A549 (cell line): ENCODE measurements around the gene ZNF319. TPM values are rescaled to one million over a fixed set of nuclear protein-coding genes. Genes with fewer than 3 reads are reported as not detected.

Experiments used
- ATAC-seq, 2 experiments: fragments of 200-7000 bp in 1 of 2; fragments of >200 bp in 1 of 2; cut with Nextera tagmentation in 1 of 2; cut with Tn5 transposase in 1 of 2; 3 replicates each; pipeline versions ENCODE4 v1.8.0 to v1.9.1; 2018 to 2020; ENCODE audit warnings: mild to moderate bottlenecking in 1 of 2, moderate library complexity in 1 of 2
- CTCF ChIA-PET: fragments of 300-600 bp; sonication (Branson Sonifier 250); formaldehyde crosslinking; extraction: SDS; loops from one replicate; lab custom pipeline; 2021; ENCODE audit warnings: antibody characterized with exemption, inconsistent platforms; lab: Yijun Ruan, JAX
- POLR2A ChIA-PET: fragments of 350-600 bp; formaldehyde crosslinking; extraction: SDS; loops from one replicate; lab custom pipeline; 2021; ENCODE audit warnings: antibody characterized with exemption, inconsistent platforms; lab: Yijun Ruan, JAX
- DNase-seq, 2 experiments: peaks; one replicate each; pipeline versions ENCODE4 v3.0.0 to v3.0.0-alpha.2; 2011 to 2016; ENCODE audit warnings: low read depth in 1 of 2, low spot score in 1 of 2
- FAIRE-seq: peaks from 2 replicates; lab custom pipeline; 2011; peaks lifted over from hg19 to GRCh38; lab: Jason Lieb, UNC
- H3K27ac ChIP-seq, 2 experiments: fragments of >200 bp; sonication (Bioruptor Twin); formaldehyde crosslinking; 3 replicates each; pipeline ENCODE4 v1.5.1; 2016 to 2017
- H3K4me1 ChIP-seq: fragments of >200 bp; sonication (Bioruptor Twin); formaldehyde crosslinking; 3 replicates; pipeline ENCODE4 v1.6.1; 2016
- H3K4me2 ChIP-seq: fragments of >200 bp; sonication (Bioruptor Twin); formaldehyde crosslinking; 3 replicates; pipeline ENCODE4 v1.6.1; 2016
- H3K4me3 ChIP-seq: fragments of >200 bp; sonication (Bioruptor Twin); formaldehyde crosslinking; 3 replicates; pipeline ENCODE4 v1.5.1; 2016
- H3K9me3 ChIP-seq: fragments of >200 bp; sonication (Bioruptor Twin); formaldehyde crosslinking; 3 replicates; pipeline ENCODE4 v1.6.1; 2016
- CBX8 ChIP-seq: fragments of 200-600 bp; sonication (generic); IDR thresholded peaks from 2 replicates; pipeline ENCODE4 v1.6.1; 2016
- CHD4 ChIP-seq: fragments of 200-600 bp; sonication (generic); IDR thresholded peaks from 2 replicates; pipeline ENCODE4 v1.6.1; 2016; ENCODE audit warnings: antibody characterized with exemption, mild to moderate bottlenecking, borderline replicate concordance
- ESRRA ChIP-seq: fragments of 150-350 bp; IDR thresholded peaks from 2 replicates; pipeline ENCODE4 v1.6.1; 2014; ENCODE audit warnings: mild to moderate bottlenecking, low read length, borderline replicate concordance
- GATA3 ChIP-seq: IDR thresholded peaks from 2 replicates; pipeline ENCODE4 v1.6.1; 2012; ENCODE audit warnings: borderline replicate concordance
- HOXB13 ChIP-seq: fragments of 250-450 bp; sonication (Bioruptor Pico); IDR thresholded peaks from 2 replicates; pipeline ENCODE4 v1.5.0; 2020; ENCODE audit warnings: low read depth, mild to moderate bottlenecking, moderate library complexity
- NFE2L2 ChIP-seq: fragments of 150-350 bp; conservative IDR thresholded peaks from 2 replicates; pipeline ENCODE4 v1.6.1; 2014; ENCODE audit warnings: low read length
- NPAS2 ChIP-seq: fragments of 250-450 bp; sonication (Bioruptor Pico); IDR thresholded peaks from 2 replicates; pipeline ENCODE4 v1.8.0; 2022; ENCODE audit warnings: mild to moderate bottlenecking, moderate library complexity, borderline replicate concordance
- NR3C1 ChIP-seq: fragments of >200 bp; sonication (Bioruptor Twin); formaldehyde crosslinking; IDR thresholded peaks from 3 replicates; pipeline ENCODE4 v1.6.1; 2017
- POLR2A ChIP-seq: IDR thresholded peaks from 2 replicates; pipeline ENCODE4 v1.6.1; 2012; ENCODE audit warnings: mild to moderate bottlenecking, low read length
- POLR2AphosphoS2 ChIP-seq: conservative IDR thresholded peaks from 2 replicates; pipeline ENCODE4 v1.6.1; 2012; ENCODE audit warnings: low read length, improper control_type of control experiment, inconsistent platforms
- RAD21 ChIP-seq, 2 experiments: fragments of >200 bp in 1 of 2; sonication (Bioruptor Twin) in 1 of 2; formaldehyde crosslinking in 1 of 2; IDR thresholded peaks in 1 of 2; conservative IDR thresholded peaks in 1 of 2; 2 replicates in 1 of 2; 3 replicates in 1 of 2; pipeline ENCODE4 v1.6.1; 2012 to 2018; ENCODE audit warnings: inconsistent platforms in 1 of 2
- RARB ChIP-seq: fragments of 250-450 bp; sonication (Bioruptor Pico); IDR thresholded peaks from 2 replicates; pipeline ENCODE4 v1.8.0; 2021; ENCODE audit warnings: mild to moderate bottlenecking, moderate library complexity
- RCOR1 ChIP-seq: fragments of 150-350 bp; IDR thresholded peaks from 2 replicates; pipeline ENCODE4 v1.6.1; 2014; ENCODE audit warnings: antibody characterized with exemption, low read length, low read depth
- RFX5 ChIP-seq: fragments of 450-650 bp; IDR thresholded peaks from 2 replicates; pipeline ENCODE4 v1.7.1; 2014; ENCODE audit warnings: antibody characterized with exemption, mild to moderate bottlenecking, moderate library complexity
- SREBF2 ChIP-seq: fragments of 450-650 bp; IDR thresholded peaks from 2 replicates; pipeline ENCODE4 v1.6.1; 2014; ENCODE audit warnings: mild to moderate bottlenecking, moderate library complexity
- ZC3H11A ChIP-seq: fragments of 450-650 bp; IDR thresholded peaks from 2 replicates; pipeline ENCODE4 v1.6.1; 2014; ENCODE audit warnings: antibody characterized with exemption, mild to moderate bottlenecking
- WGBS: methylation state at CpG from one replicate; pipeline ENCODE4 v1.1.6; 2017; ENCODE audit errors: missing lambda C conversion rate; 5-methylcytosine and 5-hydroxymethylcytosine counted together
- polyA plus RNA-seq, 4 experiments: library from polyadenylated mRNA; depleted of rRNA in 3 of 4; stranded (reverse); fragments of >200 nt; fragmentation: RNase III in 1 of 4; extraction: RNeasy Plus Mini Kit Qiagen cat#74134 plus additional on column Dnase treatment in 1 of 4; gene quantifications; 2 replicates in 3 of 4; 3 replicates in 1 of 4; pipeline ENCODE4 v1.2.3, GENCODE V29; 2011 to 2017
- TF ChIP-seq, protein P1 (sequence below): fragments of 200-600 bp; sonication (generic); IDR thresholded peaks from 2 replicates; pipeline ENCODE4 v1.6.1; 2016; ENCODE audit warnings: antibody characterized with exemption, mild to moderate bottlenecking, moderate library complexity
- TF ChIP-seq, protein P2 (sequence below): fragments of >200 bp; sonication (Bioruptor Twin); formaldehyde crosslinking; IDR thresholded peaks from 3 replicates; pipeline ENCODE4 v1.5.1; 2016
- TF ChIP-seq, protein P3 (sequence below): fragments of >200 bp; sonication (Bioruptor Twin); formaldehyde crosslinking; IDR thresholded peaks from 2 replicates; pipeline ENCODE4 v1.6.1; 2016
- TF ChIP-seq, protein P4 (sequence below): fragments of >200 bp; sonication (Bioruptor Twin); formaldehyde crosslinking; IDR thresholded peaks from 3 replicates; pipeline ENCODE4 v1.6.1; 2016
- TF ChIP-seq, protein P5 (sequence below): IDR thresholded peaks from 2 replicates; pipeline ENCODE4 v1.6.1; 2012
- TF ChIP-seq, protein P6 (sequence below): IDR thresholded peaks from 2 replicates; pipeline ENCODE4 v1.6.1; 2012
- TF ChIP-seq, protein P7 (sequence below): fragments of 450-650 bp; IDR thresholded peaks from 2 replicates; pipeline ENCODE4 v1.6.1; 2014; ENCODE audit warnings: antibody characterized with exemption
- TF ChIP-seq, protein P8 (sequence below): fragments of 150-350 bp; IDR thresholded peaks from 2 replicates; pipeline ENCODE4 v1.6.1; 2014; ENCODE audit warnings: low read depth, mild to moderate bottlenecking, low read length

Gene ZNF319
- polyA plus RNA-seq, 2 of the 4 experiments (the other 2 are of a cell fraction): 10.8 to 11.3 TPM

DNA sequence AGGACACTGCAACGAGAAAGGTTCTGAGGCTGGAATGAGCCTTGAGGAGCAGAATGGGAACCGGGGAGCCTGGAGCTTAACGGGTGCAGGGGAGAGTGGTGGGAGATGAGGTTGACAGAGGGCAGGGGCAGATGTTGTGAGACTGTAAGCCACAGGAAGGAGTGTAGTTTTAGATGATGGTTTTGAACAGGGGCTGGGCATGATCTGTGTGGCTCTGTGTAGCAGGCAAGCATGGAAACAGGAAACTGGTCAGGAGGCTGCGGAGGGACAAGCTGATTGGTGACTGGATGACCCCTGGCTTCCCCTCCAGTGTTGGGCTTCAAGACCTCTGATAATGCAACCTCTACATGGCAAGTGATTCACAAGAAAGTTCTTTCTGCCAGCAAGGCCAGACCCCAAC, 28.2 kb downstream of the ZNF319 start:
- ChIA-PET POLR2A (interaction anchor here (0.6 kb wide), 1 partner anchor 160 kb away, joined by 4 read pairs; no protein-coding TSS in a partner anchor), CTCF (interaction anchor here (0.7 to 1.6 kb wide), 6 partner anchors 22 to 252 kb away, joined by 3 to 4 read pairs (median 3); no protein-coding TSS in a partner anchor)
- Histone ChIP-seq H3K4me3 (no peak overlapping the region), H3K4me2 (no peak overlapping the region), H3K9me3 (no peaks in the 10 kb centered on the region), H3K27ac (no peak overlapping the region), H3K4me1 (0 out of 3 replicates have a peak, but pooled peaks cover 3% of the 10 kb centered on the region)
- WGBS: 76% methylated on average over 4 of the region's 4 CpGs
- TF ChIP-seq, protein P1, sequence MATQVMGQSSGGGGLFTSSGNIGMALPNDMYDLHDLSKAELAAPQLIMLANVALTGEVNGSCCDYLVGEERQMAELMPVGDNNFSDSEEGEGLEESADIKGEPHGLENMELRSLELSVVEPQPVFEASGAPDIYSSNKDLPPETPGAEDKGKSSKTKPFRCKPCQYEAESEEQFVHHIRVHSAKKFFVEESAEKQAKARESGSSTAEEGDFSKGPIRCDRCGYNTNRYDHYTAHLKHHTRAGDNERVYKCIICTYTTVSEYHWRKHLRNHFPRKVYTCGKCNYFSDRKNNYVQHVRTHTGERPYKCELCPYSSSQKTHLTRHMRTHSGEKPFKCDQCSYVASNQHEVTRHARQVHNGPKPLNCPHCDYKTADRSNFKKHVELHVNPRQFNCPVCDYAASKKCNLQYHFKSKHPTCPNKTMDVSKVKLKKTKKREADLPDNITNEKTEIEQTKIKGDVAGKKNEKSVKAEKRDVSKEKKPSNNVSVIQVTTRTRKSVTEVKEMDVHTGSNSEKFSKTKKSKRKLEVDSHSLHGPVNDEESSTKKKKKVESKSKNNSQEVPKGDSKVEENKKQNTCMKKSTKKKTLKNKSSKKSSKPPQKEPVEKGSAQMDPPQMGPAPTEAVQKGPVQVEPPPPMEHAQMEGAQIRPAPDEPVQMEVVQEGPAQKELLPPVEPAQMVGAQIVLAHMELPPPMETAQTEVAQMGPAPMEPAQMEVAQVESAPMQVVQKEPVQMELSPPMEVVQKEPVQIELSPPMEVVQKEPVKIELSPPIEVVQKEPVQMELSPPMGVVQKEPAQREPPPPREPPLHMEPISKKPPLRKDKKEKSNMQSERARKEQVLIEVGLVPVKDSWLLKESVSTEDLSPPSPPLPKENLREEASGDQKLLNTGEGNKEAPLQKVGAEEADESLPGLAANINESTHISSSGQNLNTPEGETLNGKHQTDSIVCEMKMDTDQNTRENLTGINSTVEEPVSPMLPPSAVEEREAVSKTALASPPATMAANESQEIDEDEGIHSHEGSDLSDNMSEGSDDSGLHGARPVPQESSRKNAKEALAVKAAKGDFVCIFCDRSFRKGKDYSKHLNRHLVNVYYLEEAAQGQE: no peak
- TF ChIP-seq NR3C1 (no peak), NPAS2 (CRISPR knock-in tag) (no peak), RARB (CRISPR knock-in tag) (no peak), NFE2L2 (no peak), CHD4 (no peak), CBX8 (no peak), ESRRA (no peak), RAD21 (conservative IDR thresholded peaks at IDR 0.05 in 1 of 2, IDR thresholded peaks at IDR 0.05 in 1 of 2) (no peak)
- TF ChIP-seq, protein P2, sequence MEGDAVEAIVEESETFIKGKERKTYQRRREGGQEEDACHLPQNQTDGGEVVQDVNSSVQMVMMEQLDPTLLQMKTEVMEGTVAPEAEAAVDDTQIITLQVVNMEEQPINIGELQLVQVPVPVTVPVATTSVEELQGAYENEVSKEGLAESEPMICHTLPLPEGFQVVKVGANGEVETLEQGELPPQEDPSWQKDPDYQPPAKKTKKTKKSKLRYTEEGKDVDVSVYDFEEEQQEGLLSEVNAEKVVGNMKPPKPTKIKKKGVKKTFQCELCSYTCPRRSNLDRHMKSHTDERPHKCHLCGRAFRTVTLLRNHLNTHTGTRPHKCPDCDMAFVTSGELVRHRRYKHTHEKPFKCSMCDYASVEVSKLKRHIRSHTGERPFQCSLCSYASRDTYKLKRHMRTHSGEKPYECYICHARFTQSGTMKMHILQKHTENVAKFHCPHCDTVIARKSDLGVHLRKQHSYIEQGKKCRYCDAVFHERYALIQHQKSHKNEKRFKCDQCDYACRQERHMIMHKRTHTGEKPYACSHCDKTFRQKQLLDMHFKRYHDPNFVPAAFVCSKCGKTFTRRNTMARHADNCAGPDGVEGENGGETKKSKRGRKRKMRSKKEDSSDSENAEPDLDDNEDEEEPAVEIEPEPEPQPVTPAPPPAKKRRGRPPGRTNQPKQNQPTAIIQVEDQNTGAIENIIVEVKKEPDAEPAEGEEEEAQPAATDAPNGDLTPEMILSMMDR: no peak
- TF ChIP-seq, protein P3, sequence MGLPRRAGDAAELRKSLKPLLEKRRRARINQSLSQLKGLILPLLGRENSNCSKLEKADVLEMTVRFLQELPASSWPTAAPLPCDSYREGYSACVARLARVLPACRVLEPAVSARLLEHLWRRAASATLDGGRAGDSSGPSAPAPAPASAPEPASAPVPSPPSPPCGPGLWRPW: no peak
- TF ChIP-seq, protein P4, sequence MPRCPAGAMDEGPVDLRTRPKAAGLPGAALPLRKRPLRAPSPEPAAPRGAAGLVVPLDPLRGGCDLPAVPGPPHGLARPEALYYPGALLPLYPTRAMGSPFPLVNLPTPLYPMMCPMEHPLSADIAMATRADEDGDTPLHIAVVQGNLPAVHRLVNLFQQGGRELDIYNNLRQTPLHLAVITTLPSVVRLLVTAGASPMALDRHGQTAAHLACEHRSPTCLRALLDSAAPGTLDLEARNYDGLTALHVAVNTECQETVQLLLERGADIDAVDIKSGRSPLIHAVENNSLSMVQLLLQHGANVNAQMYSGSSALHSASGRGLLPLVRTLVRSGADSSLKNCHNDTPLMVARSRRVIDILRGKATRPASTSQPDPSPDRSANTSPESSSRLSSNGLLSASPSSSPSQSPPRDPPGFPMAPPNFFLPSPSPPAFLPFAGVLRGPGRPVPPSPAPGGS: no peak
- DNase-seq (no peak), FAIRE-seq (no peak), ATAC-seq (no peak)

DNA sequence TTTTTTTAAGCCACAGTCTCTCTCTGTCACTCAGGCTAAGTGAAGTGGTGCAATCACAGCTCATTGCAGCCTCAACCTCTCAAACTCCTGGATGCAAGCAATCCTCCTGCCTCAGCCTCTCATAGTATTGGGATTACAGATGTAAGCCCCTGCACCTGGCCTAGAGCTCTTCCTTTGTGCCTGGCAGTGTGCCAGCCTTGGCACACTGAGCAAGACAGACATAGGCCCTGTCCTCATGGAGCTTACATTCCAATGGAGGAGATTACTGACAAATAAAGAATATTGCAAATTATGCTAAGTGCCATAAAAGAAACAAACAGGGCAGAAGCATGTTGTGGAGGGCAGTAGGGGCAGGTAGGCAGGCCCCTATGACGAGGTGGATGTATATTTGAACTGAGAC, 28.6 kb downstream of the ZNF319 start:
- TF ChIP-seq POLR2A: no peak
- TF ChIP-seq, protein P5, sequence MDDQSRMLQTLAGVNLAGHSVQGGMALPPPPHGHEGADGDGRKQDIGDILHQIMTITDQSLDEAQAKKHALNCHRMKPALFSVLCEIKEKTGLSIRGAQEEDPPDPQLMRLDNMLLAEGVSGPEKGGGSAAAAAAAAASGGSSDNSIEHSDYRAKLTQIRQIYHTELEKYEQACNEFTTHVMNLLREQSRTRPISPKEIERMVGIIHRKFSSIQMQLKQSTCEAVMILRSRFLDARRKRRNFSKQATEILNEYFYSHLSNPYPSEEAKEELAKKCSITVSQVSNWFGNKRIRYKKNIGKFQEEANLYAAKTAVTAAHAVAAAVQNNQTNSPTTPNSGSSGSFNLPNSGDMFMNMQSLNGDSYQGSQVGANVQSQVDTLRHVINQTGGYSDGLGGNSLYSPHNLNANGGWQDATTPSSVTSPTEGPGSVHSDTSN: no peak
- TF ChIP-seq SREBF2: no peak
- TF ChIP-seq ZC3H11A: no peak
- TF ChIP-seq, protein P6, sequence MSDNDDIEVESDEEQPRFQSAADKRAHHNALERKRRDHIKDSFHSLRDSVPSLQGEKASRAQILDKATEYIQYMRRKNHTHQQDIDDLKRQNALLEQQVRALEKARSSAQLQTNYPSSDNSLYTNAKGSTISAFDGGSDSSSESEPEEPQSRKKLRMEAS: no peak
- no peak for TF ChIP-seq RCOR1
- TF ChIP-seq ESRRA: no peak
- no peak for TF ChIP-seq NFE2L2
- TF ChIP-seq HOXB13 (CRISPR knock-in tag): no peak
- TF ChIP-seq GATA3: no peak
- TF ChIP-seq, protein P7, sequence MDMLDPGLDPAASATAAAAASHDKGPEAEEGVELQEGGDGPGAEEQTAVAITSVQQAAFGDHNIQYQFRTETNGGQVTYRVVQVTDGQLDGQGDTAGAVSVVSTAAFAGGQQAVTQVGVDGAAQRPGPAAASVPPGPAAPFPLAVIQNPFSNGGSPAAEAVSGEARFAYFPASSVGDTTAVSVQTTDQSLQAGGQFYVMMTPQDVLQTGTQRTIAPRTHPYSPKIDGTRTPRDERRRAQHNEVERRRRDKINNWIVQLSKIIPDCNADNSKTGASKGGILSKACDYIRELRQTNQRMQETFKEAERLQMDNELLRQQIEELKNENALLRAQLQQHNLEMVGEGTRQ: no peak
- TF ChIP-seq, protein P8, sequence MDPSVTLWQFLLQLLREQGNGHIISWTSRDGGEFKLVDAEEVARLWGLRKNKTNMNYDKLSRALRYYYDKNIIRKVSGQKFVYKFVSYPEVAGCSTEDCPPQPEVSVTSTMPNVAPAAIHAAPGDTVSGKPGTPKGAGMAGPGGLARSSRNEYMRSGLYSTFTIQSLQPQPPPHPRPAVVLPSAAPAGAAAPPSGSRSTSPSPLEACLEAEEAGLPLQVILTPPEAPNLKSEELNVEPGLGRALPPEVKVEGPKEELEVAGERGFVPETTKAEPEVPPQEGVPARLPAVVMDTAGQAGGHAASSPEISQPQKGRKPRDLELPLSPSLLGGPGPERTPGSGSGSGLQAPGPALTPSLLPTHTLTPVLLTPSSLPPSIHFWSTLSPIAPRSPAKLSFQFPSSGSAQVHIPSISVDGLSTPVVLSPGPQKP: no peak
- no peak for TF ChIP-seq POLR2AphosphoS2
- TF ChIP-seq, protein P3: no peak
- TF ChIP-seq RFX5: no peak
- TF ChIP-seq, all 56 proteins: peak for 0
- DNase-seq: no peak
- no peak for ATAC-seq
- CTCF ChIA-PET: interaction anchor here (0.8 to 2.3 kb wide), 7 partner anchors 8 to 252 kb away, joined by 3 to 7 read pairs (median 4); no protein-coding TSS in a partner anchor
- POLR2A ChIA-PET: interaction anchor here (0.6 kb wide), 1 partner anchor 160 kb away, joined by 4 read pairs; no protein-coding TSS in a partner anchor
- H3K4me2 ChIP-seq: no peak overlapping the region
- WGBS: 73% methylated on average over 1 of the region's 1 CpG
- H3K9me3 ChIP-seq: no peaks in the 10 kb centered on the region
- H3K27ac ChIP-seq: no peak overlapping the region
- no peak for FAIRE-seq
- peaks cover 4% of the 10 kb centered on the region; the same call in 2 of the 3 replicates for H3K4me1 ChIP-seq
- no peak overlapping the region for H3K4me3 ChIP-seq
